ENCODE results near the gene HES6. TPM values are rescaled to one million over a fixed set of nuclear protein-coding genes. Genes with fewer than 3 reads are reported as not detected.

HES6 gene
- total RNA-seq, 4 donors from 2014 or later = 10.9 to 49.1 (median 27.2) TPM

DNA sequence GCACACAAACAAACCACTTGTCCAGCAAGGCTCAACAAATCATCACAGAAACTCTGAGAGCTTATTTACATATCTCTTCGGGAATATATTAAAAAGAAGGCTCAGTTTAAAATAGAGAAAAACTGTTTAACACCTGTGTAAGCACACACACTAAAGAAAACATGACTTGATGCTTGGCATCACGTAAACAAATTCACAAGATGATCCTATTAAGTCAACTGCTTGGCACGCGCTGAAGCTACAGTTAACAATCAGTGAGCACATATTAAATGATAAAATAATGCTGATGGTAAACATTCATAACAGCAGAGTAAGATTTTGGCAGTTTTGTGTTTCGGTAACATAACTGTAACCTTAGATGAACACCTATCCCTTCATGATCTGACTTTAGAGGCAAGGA lies 4.3 kb upstream of the HES6 start:
- intact Hi-C loops (cut with DNase I; ENCODE audit: low total_unique reads) (no loop called here), in situ Hi-C loops (cut with MboI; ENCODE audit: low sequenced_read_pairs in 4 of 4) (no loop called here)
- H3K36me3 ChIP-seq = peaks cover 0 to 13% of the 10 kb centered on the region in 2 donors
- no peak for DNase-seq
- peaks cover 60 to 65% of the 10 kb centered on the region in 2 donors for H3K4me1 ChIP-seq
- TF ChIP-seq CTCF (IDR thresholded peaks at IDR 0.05 in 4 of 5, conservative IDR thresholded peaks at IDR 0.05 in 1 of 5) (no peak), POLR2A (IDR thresholded peaks at IDR 0.05) (no peak)
- H3K27ac ChIP-seq = no peak overlapping the region
- H3K9me3 ChIP-seq = no peaks in the 10 kb centered on the region
- no peak overlapping the region for H3K4me3 ChIP-seq
- ATAC-seq = no peak
- no peaks in the 10 kb centered on the region for H3K27me3 ChIP-seq

- DNase-seq = peak in 1 of 2 donors; percentile 10
- intact Hi-C loops (cut with DNase I; ENCODE audit: low total_unique reads) = loop anchor here (2.0 kb wide), 1 partner anchor 43 kb away; no protein-coding TSS in a partner anchor
- Histone ChIP-seq H3K27me3 (no peaks in the 10 kb centered on the region), H3K4me1 (peaks cover 63 to 65% of the 10 kb centered on the region in 2 donors), H3K4me3 (no peak overlapping the region), H3K9me3 (no peaks in the 10 kb centered on the region), H3K27ac (peak overlapping the region; percentile 66 to 78 (median 74)), H3K36me3 (peaks cover 0 to 13% of the 10 kb centered on the region in 2 donors)
- ATAC-seq = no peak
- in situ Hi-C loops (cut with MboI; ENCODE audit: low sequenced_read_pairs in 4 of 4) = no loop called here
- TF ChIP-seq CTCF (IDR thresholded peaks at IDR 0.05 in 4 of 5, conservative IDR thresholded peaks at IDR 0.05 in 1 of 5) = no peak
- no peak for TF ChIP-seq POLR2A (IDR thresholded peaks at IDR 0.05)
These were observed 3.7 kb upstream of the HES6 start for GRCh38 chr2:238243496-238244076.

- H3K4me1 ChIP-seq = peaks cover 58% of the 10 kb centered on the region in 2 donors
- ATAC-seq (peak in 1 of 2 donors; percentile 15), DNase-seq (peak; percentile 37 to 81)
- H3K9me3 ChIP-seq = no peaks in the 10 kb centered on the region
- in situ Hi-C loops (cut with MboI; ENCODE audit: low sequenced_read_pairs in 4 of 4) = no loop called here
- H3K27me3 ChIP-seq = no peaks in the 10 kb centered on the region
- H3K27ac ChIP-seq = peak overlapping the region; percentile 66 to 78 (median 74)
- intact Hi-C loops (cut with DNase I; ENCODE audit: low total_unique reads) = loop anchor here (2.0 kb wide), 1 partner anchor 44 kb away; no protein-coding TSS in a partner anchor
- no peak for TF ChIP-seq POLR2A (IDR thresholded peaks at IDR 0.05)
- no peak for TF ChIP-seq CTCF (IDR thresholded peaks at IDR 0.05 in 4 of 5, conservative IDR thresholded peaks at IDR 0.05 in 1 of 5)
- no peak overlapping the region for H3K4me3 ChIP-seq
- peaks cover 0 to 13% of the 10 kb centered on the region in 2 donors for H3K36me3 ChIP-seq
These were observed 3.1 kb upstream of the HES6 start for GRCh38 chr2:238242731-238243495.

DNA sequence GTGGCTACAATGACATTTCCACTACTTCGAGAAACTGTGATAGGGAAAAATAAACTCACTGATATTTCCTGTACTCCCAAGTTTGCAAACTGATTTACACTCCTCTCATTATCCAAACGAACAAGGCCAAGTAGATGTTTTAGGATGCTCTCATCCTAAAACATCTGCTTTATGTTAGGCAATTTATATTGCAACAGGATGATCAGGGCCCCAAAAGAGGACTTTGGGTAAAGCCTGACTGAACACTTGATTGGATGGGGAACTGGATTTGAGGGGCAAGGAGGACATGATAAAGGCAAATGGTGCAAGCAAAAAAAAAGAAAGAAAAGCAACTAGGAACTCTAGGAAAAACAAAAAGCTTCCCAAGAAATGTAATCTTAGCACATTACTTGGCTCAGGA lies 2.1 kb upstream of the HES6 start:
- Histone ChIP-seq H3K36me3 (peaks cover 0 to 13% of the 10 kb centered on the region in 2 donors), H3K4me3 (no peak overlapping the region), H3K27me3 (no peaks in the 10 kb centered on the region), H3K9me3 (no peaks in the 10 kb centered on the region), H3K27ac (peak overlapping the region; percentile 66 to 78 (median 74)), H3K4me1 (peaks cover 49% of the 10 kb centered on the region in 2 donors)
- no peak for TF ChIP-seq CTCF (IDR thresholded peaks at IDR 0.05 in 4 of 5, conservative IDR thresholded peaks at IDR 0.05 in 1 of 5)
- no peak for TF ChIP-seq POLR2A (IDR thresholded peaks at IDR 0.05)
- ATAC-seq (no peak), DNase-seq (no peak)
- intact Hi-C loops (cut with DNase I; ENCODE audit: low total_unique reads) (loop anchor here (2.0 kb wide), 1 partner anchor 45 kb away; no protein-coding TSS in a partner anchor), in situ Hi-C loops (cut with MboI; ENCODE audit: low sequenced_read_pairs in 4 of 4) (no loop called here)

All from gastrocnemius medialis (tissue), 4 donors.